DOHH2 (cell line): ENCODE results near the gene ATP12A.

Experiments
- H3F3A ChIP-seq: fragments of 200-600 bp; sonication (generic), shearing (Covaris generic); 2 replicates; pipeline ENCODE4 v1.6.0; 2016; ENCODE audit warnings: antibody characterized with exemption, mild to moderate bottlenecking; ENCODE audit not compliant: control insufficient read depth, insufficient read depth
- H3K27ac ChIP-seq: fragments of 200-600 bp; sonication (generic); 2 replicates; pipeline ENCODE4 v1.5.1; 2014; ENCODE audit warnings: low read depth, mild to moderate bottlenecking, low read length, moderate library complexity
- H3K27me3 ChIP-seq: fragments of 200-600 bp; sonication (generic); 2 replicates; pipeline ENCODE4 v1.6.1; 2014; ENCODE audit warnings: mild to moderate bottlenecking, low read length, mixed read lengths; ENCODE audit not compliant: control insufficient read depth
- H3K36me3 ChIP-seq: fragments of 200-600 bp; sonication (generic); 2 replicates; pipeline ENCODE4 v1.6.1; 2014; ENCODE audit warnings: mild to moderate bottlenecking, low read length, moderate library complexity, mixed read lengths; ENCODE audit not compliant: control insufficient read depth
- H3K4me1 ChIP-seq: fragments of 200-600 bp; sonication (generic); 2 replicates; pipeline ENCODE4 v1.6.1; 2014; ENCODE audit warnings: mild to moderate bottlenecking, low read length, mixed read lengths; ENCODE audit not compliant: control insufficient read depth
- H3K4me2 ChIP-seq: fragments of 200-600 bp; sonication (generic); 2 replicates; pipeline ENCODE4 v1.6.0; 2014; ENCODE audit warnings: mild to moderate bottlenecking, low read length, moderate library complexity
- H3K4me3 ChIP-seq: fragments of 200-600 bp; sonication (generic); 2 replicates; pipeline ENCODE4 v1.5.1; 2014; ENCODE audit warnings: mild to moderate bottlenecking, low read length, mixed read lengths
- H3K79me2 ChIP-seq: fragments of 200-600 bp; sonication (generic); 2 replicates; pipeline ENCODE4 v1.6.1; 2014; ENCODE audit warnings: mild to moderate bottlenecking, low read length, mixed read lengths; ENCODE audit not compliant: control insufficient read depth
- H3K9me2 ChIP-seq: fragments of 200-600 bp; sonication (generic); replicated peaks from 2 replicates; pipeline ENCODE4 v1.6.1; 2014; ENCODE audit warnings: mild to moderate bottlenecking, low read length, mixed read lengths; ENCODE audit not compliant: control insufficient read depth
- H3K9me3 ChIP-seq: fragments of 200-600 bp; sonication (generic); 2 replicates; pipeline ENCODE4 v1.6.1; 2014; ENCODE audit warnings: antibody characterized with exemption, low read length, mixed read lengths; ENCODE audit not compliant: control insufficient read depth, insufficient read depth
- H4K20me1 ChIP-seq: fragments of 200-600 bp; sonication (generic); 2 replicates; pipeline ENCODE4 v1.6.0; 2014; ENCODE audit warnings: low read depth, mild to moderate bottlenecking, antibody characterized with exemption, low read length, moderate library complexity; ENCODE audit not compliant: control insufficient read depth, insufficient read depth
- CTCF ChIP-seq: fragments of 200-600 bp; sonication (generic); IDR thresholded peaks from one replicate; pipeline ENCODE4 v1.5.1; 2014; ENCODE audit warnings: antibody characterized with exemption, mild to moderate bottlenecking, low read depth, low read length; ENCODE audit not compliant: poor library complexity, severe bottlenecking
- EZH2phosphoT487 ChIP-seq: fragments of 200-600 bp; sonication (generic); IDR thresholded peaks from 2 replicates; pipeline ENCODE4 v1.6.1; 2017; ENCODE audit warnings: borderline replicate concordance, mild to moderate bottlenecking, antibody characterized with exemption, low read length, moderate library complexity, mixed read lengths

ATP12A gene

GRCh38 chr13:24662195-24663088, 17.8 kb upstream of the ATP12A start:
- no peaks in the 10 kb centered on the region for H4K20me1 ChIP-seq
- H3K4me2 ChIP-seq = peak overlapping the region; percentile 70
- no peaks in the 10 kb centered on the region for H3K27me3 ChIP-seq
- no peaks in the 10 kb centered on the region for H3K9me3 ChIP-seq
- TF ChIP-seq EZH2phosphoT487 = no peak
- TF ChIP-seq CTCF = no peak
- H3K79me2 ChIP-seq = no peaks in the 10 kb centered on the region
- no peaks in the 10 kb centered on the region for H3K36me3 ChIP-seq
- H3K27ac ChIP-seq = peak overlapping the region; percentile 87
- H3F3A ChIP-seq = peaks cover 14% of the 10 kb centered on the region
- H3K4me1 ChIP-seq = peaks cover 95% of the 10 kb centered on the region
- no peaks in the 10 kb centered on the region for H3K9me2 ChIP-seq
- H3K4me3 ChIP-seq = peak overlapping the region; percentile 53

GRCh38 chr13:24663089-24663395, 17.2 kb upstream of the ATP12A start:
- Histone ChIP-seq H3F3A (peaks cover 14% of the 10 kb centered on the region), H3K4me3 (peak overlapping the region; percentile 53), H3K9me3 (no peaks in the 10 kb centered on the region), H3K9me2 (no peaks in the 10 kb centered on the region), H3K36me3 (no peaks in the 10 kb centered on the region), H3K27ac (peak overlapping the region; percentile 87), H3K27me3 (no peaks in the 10 kb centered on the region), H3K4me2 (peak overlapping the region; percentile 70), H4K20me1 (no peaks in the 10 kb centered on the region), H3K4me1 (peaks cover 93% of the 10 kb centered on the region), H3K79me2 (no peaks in the 10 kb centered on the region)
- TF ChIP-seq EZH2phosphoT487 (no peak), CTCF (no peak)

- Histone ChIP-seq H3K9me3 (no peaks in the 10 kb centered on the region), H3K36me3 (no peaks in the 10 kb centered on the region), H3K4me2 (peak overlapping the region; percentile 70), H3K4me3 (peak overlapping the region; percentile 53), H3K9me2 (no peaks in the 10 kb centered on the region), H3K4me1 (peaks cover 88% of the 10 kb centered on the region), H3K79me2 (no peaks in the 10 kb centered on the region), H4K20me1 (no peaks in the 10 kb centered on the region), H3K27me3 (no peaks in the 10 kb centered on the region), H3F3A (peaks cover 14% of the 10 kb centered on the region), H3K27ac (peak overlapping the region; percentile 87)
- TF ChIP-seq CTCF (no peak), EZH2phosphoT487 (no peak)
Observed at GRCh38 chr13:24663586-24663985, 16.6 kb upstream of the ATP12A start.
